ENCODE measurements around the gene TOMM34. TPM values are rescaled to one million over a fixed set of nuclear protein-coding genes. Genes with fewer than 3 reads are reported as not detected.

TOMM34 gene
- total and polyA plus RNA-seq, 2 of the 13 experiments (the other 11 are each of a cell fraction or from before 2014, with no cell fraction given), result 36.2 to 52.0 TPM

- TF ChIP-seq ZBTB40 (IDR thresholded peaks at IDR 0.05), result no peak
- peak; percentile 94 for TF ChIP-seq ZBTB40 (CRISPR knock-in tag; IDR thresholded peaks at IDR 0.05)
- peak; percentile 20; the same call in 1 of the 2 replicates for TF ChIP-seq TFAP4 (IDR thresholded peaks at IDR 0.05; ENCODE audit: borderline replicate concordance, low read depth)
- TF ChIP-seq ZBTB25 (CRISPR knock-in tag; IDR thresholded peaks at IDR 0.05), result peak; percentile 92; the same call in 1 of the 2 replicates
- TF ChIP-seq FOSL1 (CRISPR knock-in tag; IDR thresholded peaks at IDR 0.05; ENCODE audit: borderline replicate concordance), result no peak
- TF ChIP-seq ZNF558 (CRISPR knock-in tag; IDR thresholded peaks at IDR 0.05; ENCODE audit: borderline replicate concordance), result peak; percentile 95; the same call in 1 of the 2 replicates
- peak; percentile 100 for TF ChIP-seq NRL (CRISPR knock-in tag; IDR thresholded peaks at IDR 0.05; ENCODE audit: borderline replicate concordance)
- TF ChIP-seq GTF2F1 (IDR thresholded peaks at IDR 0.05; ENCODE audit: low read length), result 0 out of 2 replicates have a peak, but pooled peaks have one; percentile 38
- peak; percentile 76; the same call in 1 of the 2 replicates for TF ChIP-seq FLYWCH1 (CRISPR knock-in tag; IDR thresholded peaks at IDR 0.05)
- no peak for TF ChIP-seq NR2F1 (CRISPR knock-in tag; IDR thresholded peaks at IDR 0.05)
- TF ChIP-seq ZBTB7B (CRISPR knock-in tag; IDR thresholded peaks at IDR 0.05), result peak; percentile 71
- TF ChIP-seq ZNF382 (CRISPR knock-in tag; IDR thresholded peaks at IDR 0.05; ENCODE audit: borderline replicate concordance), result no peak
- TF ChIP-seq AKAP8 (CRISPR knock-in tag; IDR thresholded peaks at IDR 0.05), result peak; percentile 75; the same call in 1 of the 2 replicates
- TF ChIP-seq TFDP2 (CRISPR knock-in tag; IDR thresholded peaks at IDR 0.05), result peak; percentile 94
- TF ChIP-seq MTERF4 (CRISPR knock-in tag; IDR thresholded peaks at IDR 0.05), result peak; percentile 94
Measured at GRCh38 chr20:44960103-44960852, at the start of gene TOMM34 (continued).
